Measurements from ENCODE around the gene ALLC.

- TF ChIP-seq POLR2A (IDR thresholded peaks at IDR 0.05; ENCODE audit: extremely low read depth, insufficient read length) (no peak), MAX (IDR thresholded peaks at IDR 0.05; ENCODE audit: low read depth, low read length) (no peak), CTCF (IDR thresholded peaks at IDR 0.05; ENCODE audit: low read depth, low read length) (no peak), MYC (IDR thresholded peaks at IDR 0.05; ENCODE audit: low read depth, low read length) (no peak)
Measured at GRCh38 chr2:3644891-3645605, 13.0 kb upstream of the ALLC start.
